ENCODE results near the gene CCK.

Gene CCK

GRCh38 chr3:42265059-42265991 lies 660 bp downstream of the CCK start:
- no peak for DNase-seq

GRCh38 chr3:42264399-42265058 lies 1.5 kb downstream of the CCK start:
- peak; percentile 30 for DNase-seq

GRCh38 chr3:42263354-42264346 lies 2.3 kb downstream of the CCK start:
- DNase-seq: no peak

- peak; percentile 87 for DNase-seq
These were observed 3.5 kb downstream of the CCK start for GRCh38 chr3:42262525-42262924.

- DNase-seq: no peak
These were observed 9.0 kb downstream of the CCK start for GRCh38 chr3:42257007-42257406.

- DNase-seq: peak; percentile 84
These were observed 9.7 kb downstream of the CCK start for GRCh38 chr3:42256135-42256819.

GRCh38 chr3:42254566-42254965 lies 11.4 kb downstream of the CCK start:
- DNase-seq: no peak

GRCh38 chr3:42250761-42251160 lies 15.2 kb downstream of the CCK start:
- no peak for DNase-seq

- DNase-seq: peak; percentile 69
These were observed 18.4 kb downstream of the CCK start for GRCh38 chr3:42247576-42248027.

- no peak for DNase-seq
These were observed 19.9 kb downstream of the CCK start for GRCh38 chr3:42246091-42246490.

GRCh38 chr3:42236611-42237010 lies 29.4 kb downstream of the CCK start:
- DNase-seq: no peak

- DNase-seq: no peak
These were observed 30.5 kb downstream of the CCK start for GRCh38 chr3:42235532-42235931.

GRCh38 chr3:42230860-42231259 lies 35.1 kb downstream of the CCK start:
- DNase-seq: no peak

GRCh38 chr3:42229942-42230688 lies 35.9 kb downstream of the CCK start:
- peak; percentile 64 for DNase-seq

GRCh38 chr3:42229266-42229941 lies 36.6 kb downstream of the CCK start:
- DNase-seq: no peak

- peak; percentile 25 for DNase-seq
These were observed 37.2 kb downstream of the CCK start for GRCh38 chr3:42228796-42229195.

- no peak for DNase-seq
These were observed 39.2 kb downstream of the CCK start for GRCh38 chr3:42226470-42227425.

GRCh38 chr3:42225486-42226363 lies 40.3 kb downstream of the CCK start:
- no peak for DNase-seq
